Occipital lobe (tissue), 2 donors: ENCODE data around the gene SPACA6. TPM values are rescaled to one million over a fixed set of nuclear protein-coding genes. Genes with fewer than 3 reads are reported as not detected.
A peak's percentile ranks its signal among the peaks of the same experiment; 100 is the strongest.

Source experiments
- DNase-seq: peaks from one replicate; lab custom pipeline; 2025; lab: John Stamatoyannopoulos, UW
- total RNA-seq: library from RNA; depleted of rRNA; stranded (reverse); fragments of >200 nt; gene quantifications from one replicate; pipeline ENCODE4 v1.2.3, GENCODE V29; 2014

SPACA6 gene
- total RNA-seq, 1 donor from 2014 or later: 3.9 TPM

DNA sequence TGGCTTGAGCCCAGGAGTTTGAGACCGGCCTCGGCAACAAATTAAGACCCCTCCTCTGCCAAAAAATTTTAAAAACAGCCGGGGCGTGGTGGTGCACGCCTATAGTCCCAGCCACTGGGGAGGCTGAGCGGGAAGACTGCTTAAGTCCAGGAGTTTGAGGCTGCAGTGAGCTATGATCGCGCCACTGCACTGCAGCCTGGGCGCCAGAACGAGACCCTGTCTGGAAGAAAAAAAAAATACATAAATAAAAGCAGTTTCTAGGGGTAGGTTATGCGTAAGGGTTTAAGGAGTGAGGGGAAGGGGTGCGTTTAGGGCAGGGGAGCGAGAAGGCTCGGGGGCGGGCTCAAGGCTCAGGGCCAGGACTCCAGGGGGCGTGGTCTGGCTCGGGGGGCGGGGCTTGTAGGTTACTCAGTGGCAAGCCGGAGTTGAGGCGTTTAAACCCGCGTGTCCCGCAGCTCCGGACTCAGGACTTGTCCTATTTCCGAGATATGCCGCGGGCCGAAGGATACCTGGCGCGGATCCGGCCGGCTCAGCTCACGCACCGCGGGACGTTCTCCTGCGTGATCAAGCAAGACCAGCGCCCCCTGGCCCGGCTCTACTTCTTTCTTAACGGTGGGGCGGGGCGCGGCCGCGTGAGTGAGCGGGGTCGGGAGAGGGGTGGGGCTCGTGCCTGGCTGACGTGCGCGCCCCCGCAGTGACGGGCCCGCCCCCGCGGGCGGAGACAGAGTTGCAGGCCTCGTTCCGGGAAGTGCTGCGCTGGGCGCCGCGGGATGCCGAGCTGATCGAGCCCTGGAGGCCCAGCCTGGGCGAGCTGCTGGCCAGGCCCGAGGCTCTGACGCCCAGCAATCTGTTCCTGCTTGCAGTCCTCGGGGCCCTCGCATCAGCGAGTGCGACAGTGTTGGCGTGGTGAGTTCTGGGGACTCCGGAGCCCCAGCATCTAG, 10.7 kb downstream of the SPACA6 start:
- DNase-seq: peak; percentile 91

DNA sequence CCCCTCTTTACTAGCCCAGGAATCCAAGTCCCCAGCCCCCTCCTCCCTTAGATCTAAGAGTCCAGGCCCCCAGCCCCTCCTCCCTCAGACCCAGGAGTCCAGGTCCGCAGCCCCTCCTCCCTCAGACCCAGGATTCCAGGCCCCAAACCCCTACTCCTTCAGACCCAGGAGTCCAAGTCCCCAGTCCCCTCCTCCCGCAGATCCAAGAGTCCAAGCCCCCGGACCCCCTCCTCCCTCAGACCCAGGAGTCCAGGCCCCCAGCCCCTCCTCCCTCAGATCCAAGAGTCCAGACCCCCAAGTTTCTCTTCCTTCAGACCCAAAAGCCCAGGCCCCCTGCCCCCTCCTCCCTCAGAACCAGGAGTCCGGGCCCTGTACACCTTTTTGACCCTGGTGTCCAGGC, 11.5 kb downstream of the SPACA6 start:
- no peak for DNase-seq

- no peak for DNase-seq
These were observed 13.2 kb downstream of the SPACA6 start for GRCh38 chr19:51706296-51706695.

GRCh38 chr19:51706885-51707284, 13.8 kb downstream of the SPACA6 start:
- DNase-seq: no peak

DNA sequence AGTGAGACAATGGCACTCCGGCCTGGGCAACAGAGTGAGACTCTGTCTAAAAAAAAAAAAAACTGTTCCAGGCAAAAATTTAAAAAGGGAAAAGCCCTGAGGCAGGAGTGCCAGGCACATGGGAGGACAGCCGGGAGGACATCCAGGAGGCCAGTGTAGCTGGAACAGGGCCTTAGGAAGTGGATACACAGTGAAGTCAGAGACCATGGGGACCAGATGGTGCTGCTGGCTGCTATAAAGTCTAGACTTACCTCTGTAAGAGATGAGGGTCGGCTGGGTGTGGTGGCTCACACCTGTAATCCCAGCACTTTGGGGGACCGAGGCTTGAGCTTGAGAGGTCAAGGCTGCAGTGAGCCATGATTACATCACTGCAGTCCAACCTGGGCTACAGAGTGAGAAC, 15.7 kb downstream of the SPACA6 start:
- DNase-seq: no peak

GRCh38 chr19:51709575-51709974, 16.4 kb downstream of the SPACA6 start:
- DNase-seq: no peak

- no peak for DNase-seq
These were observed 17.0 kb downstream of the SPACA6 start for GRCh38 chr19:51710163-51710562.

GRCh38 chr19:51711702-51712101, 18.6 kb downstream of the SPACA6 start:
- DNase-seq: no peak

- DNase-seq: no peak
These were observed 19.4 kb downstream of the SPACA6 start for GRCh38 chr19:51712461-51713081.

GRCh38 chr19:51713319-51714285, 20.5 kb downstream of the SPACA6 start:
- DNase-seq: no peak

DNA sequence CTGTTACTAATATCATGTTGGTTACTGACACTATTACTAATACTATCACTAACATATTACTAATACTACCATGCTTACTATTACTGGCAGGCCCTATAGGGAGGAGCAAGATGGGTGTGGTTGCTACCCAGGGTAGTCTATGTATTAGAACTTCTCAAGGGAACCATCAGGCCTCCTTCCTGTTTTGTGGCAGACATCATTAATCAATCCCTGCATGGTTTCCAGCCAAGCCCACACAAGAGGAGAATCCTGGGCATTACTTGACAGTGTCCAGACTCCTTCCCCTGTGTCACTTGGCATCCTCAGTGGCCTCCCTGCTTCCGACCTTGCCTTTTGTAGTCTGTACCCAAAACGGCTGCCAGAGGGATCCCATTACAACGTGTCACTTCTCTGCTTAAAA, 21.7 kb downstream of the SPACA6 start:
- DNase-seq: no peak

DNA sequence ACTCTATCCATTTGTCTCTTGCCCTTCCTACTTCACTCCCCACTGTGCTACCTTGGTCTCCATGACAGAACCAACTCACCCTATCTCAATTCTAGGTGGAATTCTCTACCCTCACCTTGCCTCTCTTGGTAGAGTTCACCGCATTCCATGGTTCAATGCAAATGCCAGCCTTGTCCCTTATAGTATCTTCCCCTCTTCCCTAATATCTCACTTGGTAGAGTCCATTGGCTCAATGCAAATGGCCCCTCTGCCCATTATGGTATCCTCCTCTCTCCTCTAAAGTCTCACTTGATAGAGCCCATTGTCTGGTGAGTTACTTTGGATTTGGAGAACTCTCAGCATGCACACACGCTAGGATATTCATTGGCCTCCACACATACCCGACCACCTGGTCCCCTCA, 22.7 kb downstream of the SPACA6 start:
- no peak for DNase-seq

DNA sequence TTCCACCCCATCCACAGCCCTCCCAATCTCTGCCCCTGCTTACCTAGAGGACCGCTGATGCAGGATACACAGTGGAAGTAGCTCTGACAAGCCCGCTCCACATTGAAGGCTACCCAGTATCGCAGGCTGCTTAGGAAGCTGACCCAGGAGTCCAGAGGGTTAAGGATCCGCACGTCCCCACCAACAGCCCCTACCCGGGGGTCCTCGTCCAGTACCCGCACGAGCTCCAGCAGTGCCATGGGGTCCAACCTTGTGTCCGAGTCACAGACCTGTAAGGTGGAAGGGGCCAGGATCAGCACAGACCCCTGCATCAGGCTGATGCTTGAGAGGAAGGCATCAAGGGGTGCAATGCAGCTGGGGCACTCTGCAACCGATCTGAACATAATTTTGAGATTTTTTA, 23.8 kb downstream of the SPACA6 start:
- no peak for DNase-seq

GRCh38 chr19:51719251-51719988, 26.3 kb downstream of the SPACA6 start:
- no peak for DNase-seq

DNA sequence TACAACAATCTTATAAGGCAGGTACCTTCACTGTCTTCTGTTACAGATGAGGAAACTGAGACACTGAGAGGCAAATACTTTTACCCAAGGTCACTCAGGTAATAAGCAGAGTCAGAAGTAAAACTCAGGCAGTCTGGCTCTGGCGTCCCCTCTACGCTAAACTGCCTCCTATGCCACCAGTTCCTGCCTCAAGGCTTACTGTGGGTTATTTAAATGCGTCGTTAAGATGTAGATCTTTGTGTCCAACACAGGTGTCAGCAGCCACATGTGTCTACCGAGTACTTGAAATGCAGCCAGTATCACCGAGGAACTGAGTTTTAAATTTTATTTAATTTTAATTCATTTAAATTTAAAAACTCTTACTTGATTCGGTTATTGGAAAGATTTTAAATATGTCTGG, 28.8 kb downstream of the SPACA6 start:
- DNase-seq: no peak

DNA sequence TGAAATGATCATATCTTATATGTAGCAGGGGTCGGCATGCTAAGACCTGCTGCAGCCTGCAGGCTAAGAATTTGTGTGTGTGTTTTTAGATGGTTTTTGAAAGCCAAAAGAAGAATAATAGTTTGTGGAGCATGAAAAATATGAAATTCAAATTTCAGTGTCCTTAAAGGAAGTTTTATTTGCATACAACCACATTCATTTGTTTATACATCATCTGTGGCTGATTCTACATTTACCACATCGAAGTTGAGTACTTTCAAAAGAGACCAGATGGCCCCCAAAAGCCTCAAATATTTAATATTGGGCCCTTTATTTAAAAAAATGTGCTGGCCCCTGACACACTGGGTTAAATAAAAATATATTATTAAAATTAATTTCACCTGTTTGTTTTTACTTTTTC, 29.4 kb downstream of the SPACA6 start:
- DNase-seq: no peak

GRCh38 chr19:51724543-51724942, 31.4 kb downstream of the SPACA6 start:
- DNase-seq: no peak

GRCh38 chr19:51726049-51726448, 32.9 kb downstream of the SPACA6 start:
- peak; percentile 43 for DNase-seq

DNA sequence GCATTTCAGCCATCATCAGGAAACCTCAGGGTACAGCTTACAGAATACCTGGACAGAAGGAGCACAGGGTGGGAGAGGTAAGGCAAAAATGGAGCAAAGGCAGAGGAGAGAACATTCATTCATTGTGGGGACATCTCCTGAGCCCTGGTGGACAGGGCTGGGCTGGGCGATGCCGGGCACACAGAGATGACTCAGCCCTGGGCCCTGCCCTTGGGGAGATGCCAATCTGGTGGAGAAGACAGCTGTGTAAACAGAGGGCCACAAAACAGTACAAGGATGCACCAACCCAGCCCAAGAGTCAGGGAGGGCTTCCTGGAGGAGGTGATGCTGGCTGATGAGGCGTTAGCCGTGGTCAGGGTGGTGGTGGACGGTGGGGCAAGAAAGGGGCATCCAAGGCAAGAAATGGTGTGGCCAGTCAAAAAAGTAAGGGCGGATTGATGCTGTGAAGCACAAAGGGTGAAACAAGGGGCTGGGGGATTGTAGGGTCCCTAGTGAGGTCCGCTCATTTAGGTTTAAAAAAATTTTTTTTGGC, 34.3 kb downstream of the SPACA6 start:
- no peak for DNase-seq

GRCh38 chr19:51729781-51730180, 36.7 kb downstream of the SPACA6 start:
- DNase-seq: no peak
